NT2/D1 (cell line): ENCODE results near the gene MYO15B.

Experiments used
- YY1 ChIP-seq: IDR thresholded peaks from 2 replicates; pipeline ENCODE4 v1.6.1; 2011; ENCODE audit not compliant: insufficient read length, insufficient read depth
- ZNF274 ChIP-seq: IDR thresholded peaks from 2 replicates; pipeline ENCODE4 v1.6.1; 2011; ENCODE audit warnings: mild to moderate bottlenecking, low read depth, low read length

- no peak for TF ChIP-seq YY1
- TF ChIP-seq ZNF274, result no peak
Observed at GRCh38 chr17:75548813-75549212, 38.8 kb upstream of the MYO15B start.
